KMS-11 (cell line): ENCODE results near the gene POU6F2.

ENCODE experiments used
- H2AFZ ChIP-seq: fragments of 200-600 bp; sonication (generic); 2 replicates; pipeline ENCODE4 v1.6.1; 2016; ENCODE audit warnings: antibody characterized with exemption, mixed run types, low read depth
- H3K27ac ChIP-seq: fragments of 200-600 bp; sonication (generic); 2 replicates; pipeline ENCODE4 v1.6.1; 2016; ENCODE audit warnings: mild to moderate bottlenecking, mixed run types
- H3K27me3 ChIP-seq: fragments of 200-600 bp; sonication (generic); 2 replicates; pipeline ENCODE4 v1.6.1; 2017; ENCODE audit warnings: mild to moderate bottlenecking, low read depth, mixed run types, moderate library complexity; ENCODE audit not compliant: insufficient read depth
- H3K36me3 ChIP-seq: fragments of 200-600 bp; sonication (generic); 2 replicates; pipeline ENCODE4 v1.6.1; 2017; ENCODE audit warnings: mild to moderate bottlenecking, mixed run types; ENCODE audit not compliant: insufficient read depth
- H3K4me1 ChIP-seq: fragments of 200-600 bp; sonication (generic); 2 replicates; pipeline ENCODE4 v1.6.1; 2016; ENCODE audit warnings: mild to moderate bottlenecking, low read depth, mixed run types; ENCODE audit not compliant: poor library complexity, severe bottlenecking
- H3K4me2 ChIP-seq: fragments of 200-600 bp; sonication (generic); 2 replicates; pipeline ENCODE4 v1.7.0; 2016; ENCODE audit warnings: mild to moderate bottlenecking, mixed run types
- H3K4me3 ChIP-seq: fragments of 200-600 bp; sonication (generic); IDR thresholded peaks from 2 replicates; pipeline ENCODE4 v1.6.1; 2017; ENCODE audit warnings: low read depth, low read length, mixed read lengths; ENCODE audit not compliant: insufficient read depth
- H3K79me2 ChIP-seq: fragments of 200-600 bp; sonication (generic); 2 replicates; pipeline ENCODE4 v1.6.1; 2016; ENCODE audit warnings: low read depth, mixed run types; ENCODE audit not compliant: insufficient read depth
- H3K9ac ChIP-seq: fragments of 200-600 bp; sonication (generic); 2 replicates; pipeline ENCODE4 v1.6.1; 2016; ENCODE audit warnings: mild to moderate bottlenecking, mixed run types
- H4K20me1 ChIP-seq: fragments of 200-600 bp; sonication (generic); 2 replicates; pipeline ENCODE4 v1.6.1; 2016; ENCODE audit warnings: mild to moderate bottlenecking, mixed run types; ENCODE audit not compliant: insufficient read depth
- CTCF ChIP-seq: fragments of 200-600 bp; sonication (generic); conservative IDR thresholded peaks from 2 replicates; pipeline ENCODE4 v1.6.1; 2017; ENCODE audit warnings: low read depth, mild to moderate bottlenecking, antibody characterized with exemption, low read length, moderate library complexity, mixed read lengths

POU6F2 gene

GRCh38 chr7:39306016-39306570 lies 328.4 kb downstream of the POU6F2 start:
- Histone ChIP-seq H3K4me2 (no peak overlapping the region), H3K27me3 (no peaks in the 10 kb centered on the region), H2AFZ (no peak overlapping the region), H3K79me2 (no peaks in the 10 kb centered on the region), H3K36me3 (no peaks in the 10 kb centered on the region), H3K9ac (no peak overlapping the region), H3K27ac (no peak overlapping the region), H3K4me3 (no peak overlapping the region), H3K4me1 (no peaks in the 10 kb centered on the region), H4K20me1 (no peaks in the 10 kb centered on the region)
- TF ChIP-seq CTCF: no peak

GRCh38 chr7:39310699-39311098 lies 333.0 kb downstream of the POU6F2 start:
- Histone ChIP-seq H3K79me2 (no peaks in the 10 kb centered on the region), H4K20me1 (no peaks in the 10 kb centered on the region), H3K36me3 (no peaks in the 10 kb centered on the region), H3K9ac (no peak overlapping the region), H3K4me2 (no peak overlapping the region), H3K4me1 (no peaks in the 10 kb centered on the region), H3K27ac (no peak overlapping the region), H3K27me3 (no peaks in the 10 kb centered on the region), H2AFZ (no peak overlapping the region), H3K4me3 (no peak overlapping the region)
- TF ChIP-seq CTCF: no peak

DNA sequence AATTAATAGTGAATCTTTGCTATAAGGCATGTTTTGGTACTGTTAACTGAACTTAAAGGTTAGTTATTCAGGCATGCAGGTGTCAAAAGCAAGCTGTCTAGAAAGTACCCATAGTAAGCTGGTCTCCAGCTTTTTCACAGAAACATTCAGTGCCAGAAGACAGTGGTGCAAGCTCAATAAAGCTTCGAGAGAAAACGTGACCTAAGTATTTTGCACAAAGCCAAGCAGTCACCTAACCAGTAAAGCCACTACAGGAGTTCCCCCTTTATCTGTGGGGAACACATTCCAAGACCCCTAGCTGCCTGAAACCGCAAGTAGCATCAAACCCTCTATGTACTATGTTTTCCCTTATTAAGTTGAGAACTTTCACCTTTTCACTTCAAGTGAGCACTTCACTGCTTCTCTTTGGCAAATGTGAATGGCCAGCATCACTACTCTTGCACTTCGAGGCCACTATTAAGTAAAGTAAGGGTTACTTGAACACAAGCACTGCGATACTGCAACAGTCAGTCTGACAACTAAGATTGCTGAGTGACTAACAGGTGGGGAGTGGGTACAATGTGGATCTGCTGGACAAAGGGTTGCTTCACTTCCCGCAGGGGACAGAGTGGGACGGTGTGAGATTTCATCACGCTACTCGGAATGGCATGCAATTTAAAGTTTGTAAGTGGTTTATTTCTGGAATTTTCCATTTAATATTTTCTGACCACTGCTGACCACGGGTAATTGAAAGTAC lies 334.7 kb downstream of the POU6F2 start:
- no peaks in the 10 kb centered on the region for H4K20me1 ChIP-seq
- no peaks in the 10 kb centered on the region for H3K79me2 ChIP-seq
- no peaks in the 10 kb centered on the region for H3K36me3 ChIP-seq
- no peak overlapping the region for H3K4me2 ChIP-seq
- no peak overlapping the region for H3K27ac ChIP-seq
- no peak overlapping the region for H2AFZ ChIP-seq
- H3K4me1 ChIP-seq: no peaks in the 10 kb centered on the region
- H3K27me3 ChIP-seq: no peaks in the 10 kb centered on the region
- H3K4me3 ChIP-seq: no peak overlapping the region
- H3K9ac ChIP-seq: no peak overlapping the region
- no peak for TF ChIP-seq CTCF

DNA sequence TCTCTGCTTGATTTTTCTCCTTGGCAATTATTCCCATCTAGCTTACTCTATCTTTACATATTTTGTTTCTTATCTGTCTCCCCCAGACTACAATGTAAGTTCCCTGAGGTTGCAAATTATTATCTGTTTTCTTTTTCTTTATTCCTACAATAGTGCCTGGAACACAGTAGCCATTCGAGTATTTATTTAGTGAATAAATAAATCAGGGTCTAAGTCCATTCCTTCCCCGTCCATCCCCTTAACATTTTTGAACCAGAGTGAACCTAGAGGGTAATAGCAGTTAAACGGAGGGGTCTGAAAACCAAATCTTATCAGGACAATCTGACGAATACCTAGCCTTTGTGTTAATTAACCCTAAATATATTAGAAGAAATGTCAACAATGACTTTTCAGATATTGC lies 335.7 kb downstream of the POU6F2 start:
- no peaks in the 10 kb centered on the region for H3K4me1 ChIP-seq
- no peak for TF ChIP-seq CTCF
- no peak overlapping the region for H3K9ac ChIP-seq
- H3K27ac ChIP-seq: no peak overlapping the region
- no peaks in the 10 kb centered on the region for H3K27me3 ChIP-seq
- H3K36me3 ChIP-seq: no peaks in the 10 kb centered on the region
- H3K4me3 ChIP-seq: no peak overlapping the region
- H3K4me2 ChIP-seq: no peak overlapping the region
- no peaks in the 10 kb centered on the region for H3K79me2 ChIP-seq
- H4K20me1 ChIP-seq: no peaks in the 10 kb centered on the region
- no peak overlapping the region for H2AFZ ChIP-seq
